Stimulated activated CD4-positive, alpha-beta T cell treated with anti-CD3 and anti-CD28 coated beads, Interleukin-2, amount 100 ng/mL, for 48 hours (primary cell): ENCODE measurements around the gene MYO16.
"Not testable (repeated sequence)": the region's sequence is repeated elsewhere in the genome, so short reads cannot be mapped to it uniquely, and the experiment has no call there.

Source experiments
- DNase-seq, 2 donors: peaks; one replicate each; pipeline ENCODE4 v3.0.0-alpha.2; 2020

MYO16 gene

GRCh38 chr13:109092186-109092585 is 462.8 kb downstream of the MYO16 start:
- DNase-seq: not testable (repeated sequence)

DNA sequence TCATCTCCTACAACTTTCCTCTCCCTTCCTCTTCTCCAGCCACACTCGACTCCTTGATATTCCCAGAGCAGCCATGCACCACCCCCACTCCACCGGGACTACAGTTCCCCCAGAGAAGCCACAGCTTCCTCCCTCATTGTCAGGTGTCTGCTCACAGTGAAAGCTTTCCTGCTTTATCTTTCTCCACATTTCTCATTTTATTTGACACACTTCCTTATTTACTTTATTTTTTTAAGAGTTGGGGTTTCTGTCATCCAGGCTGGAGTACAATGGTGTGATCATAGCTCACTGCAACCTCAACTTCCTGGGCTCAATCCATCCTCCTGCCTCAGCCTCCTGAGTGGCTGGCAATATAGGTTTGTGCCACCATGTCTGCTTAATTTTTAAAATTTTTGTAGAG is 464.6 kb downstream of the MYO16 start:
- DNase-seq: no peak

DNA sequence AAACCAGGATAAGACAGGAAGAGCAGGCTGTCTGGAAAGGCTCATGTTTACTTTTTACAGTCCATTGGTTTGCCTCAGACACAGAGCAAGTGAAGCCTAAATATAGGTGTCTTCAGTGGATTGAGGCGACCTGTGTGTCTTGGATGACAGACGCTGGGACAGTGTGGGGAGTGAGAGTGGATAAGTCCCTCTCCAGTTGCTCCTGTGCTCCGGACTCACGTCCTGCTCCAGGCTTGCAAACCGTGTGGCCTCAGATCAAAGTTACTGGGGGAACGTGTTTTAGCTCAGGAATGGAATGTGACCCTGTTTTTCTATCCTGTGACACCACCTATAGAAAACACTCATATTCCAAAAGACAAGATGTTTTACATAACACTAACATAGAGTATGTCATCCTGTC is 465.7 kb downstream of the MYO16 start:
- no peak for DNase-seq

DNA sequence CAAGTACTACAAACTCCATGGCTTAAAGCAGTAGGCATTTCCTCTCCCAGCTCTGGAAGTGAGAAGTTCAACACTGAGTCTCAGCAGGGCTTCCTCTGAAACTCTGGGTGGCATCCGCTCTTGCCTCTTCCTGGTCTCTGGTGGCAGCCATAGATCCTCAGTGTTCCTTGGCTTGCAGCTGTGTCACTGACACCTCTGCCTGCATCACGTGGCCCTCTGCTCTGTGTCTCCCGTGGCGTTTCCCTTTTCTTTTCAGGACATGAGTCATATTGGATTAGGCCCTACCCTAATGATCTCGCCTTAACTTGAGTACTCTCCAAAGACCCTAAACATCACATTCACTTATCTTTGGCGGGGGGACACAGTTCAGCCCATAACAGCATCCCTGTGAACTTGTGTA is 466.7 kb downstream of the MYO16 start:
- DNase-seq: no peak

DNA sequence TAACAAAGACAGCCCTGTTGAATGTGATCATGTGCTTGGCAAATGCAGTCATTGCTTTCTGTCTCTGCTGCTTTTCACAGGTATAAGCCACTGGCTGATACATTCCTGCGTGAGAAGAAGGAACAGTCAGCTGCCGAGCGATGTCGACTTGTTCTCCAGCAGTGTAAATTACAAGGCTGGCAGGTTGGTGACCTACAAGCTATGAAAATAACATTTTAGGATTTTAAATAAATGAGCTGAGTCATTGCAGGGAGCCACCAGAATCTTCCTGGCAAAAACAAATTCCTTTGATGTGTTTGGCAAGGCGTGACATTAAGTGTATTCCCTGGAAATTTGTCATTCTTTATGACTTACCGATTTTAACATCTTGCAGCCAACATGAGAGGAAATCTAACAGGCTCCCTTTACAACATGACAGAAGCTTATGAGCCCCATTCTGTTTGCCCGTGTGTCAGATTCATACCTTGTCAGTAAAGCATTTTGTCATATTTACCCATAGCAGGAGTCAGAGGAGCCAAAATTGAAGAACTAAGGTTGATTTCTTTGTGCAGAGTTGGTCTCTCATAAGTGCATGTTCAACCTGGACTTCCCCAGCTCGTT is 471.4 kb downstream of the MYO16 start:
- DNase-seq: no peak

DNA sequence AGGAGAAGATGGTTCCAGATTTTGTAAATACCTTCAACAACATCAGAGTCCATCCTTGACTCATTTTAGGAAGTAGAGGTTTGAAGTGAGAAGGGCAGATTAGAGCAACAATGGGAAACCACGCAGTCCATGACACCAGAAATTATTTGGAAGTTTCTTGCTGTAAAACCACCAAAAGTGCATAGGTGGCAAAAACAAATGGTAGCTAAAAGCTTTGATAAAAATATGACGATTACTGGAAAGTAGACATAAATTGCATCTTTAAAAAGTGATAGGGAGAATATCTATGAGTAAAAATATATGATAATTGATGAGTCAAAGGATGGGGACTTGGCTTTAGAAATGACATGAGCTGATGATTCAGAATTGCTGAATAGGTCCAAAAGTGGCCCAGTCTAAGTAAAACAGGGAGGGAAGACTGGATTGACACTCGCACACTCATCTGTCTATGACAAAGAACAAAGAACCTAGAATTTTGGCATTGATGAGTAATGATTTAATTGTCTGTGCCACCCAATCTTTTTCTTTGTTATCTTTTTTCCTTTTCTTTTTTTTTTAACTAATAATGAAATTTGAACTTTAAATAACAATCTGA is 472.2 kb downstream of the MYO16 start:
- DNase-seq: no peak

- no peak for DNase-seq
Observed at GRCh38 chr13:109105899-109106298, 476.5 kb downstream of the MYO16 start.

- no peak for DNase-seq
Observed at GRCh38 chr13:109110159-109110558, 480.7 kb downstream of the MYO16 start.

GRCh38 chr13:109111141-109111540 is 481.7 kb downstream of the MYO16 start:
- DNase-seq: no peak

DNA sequence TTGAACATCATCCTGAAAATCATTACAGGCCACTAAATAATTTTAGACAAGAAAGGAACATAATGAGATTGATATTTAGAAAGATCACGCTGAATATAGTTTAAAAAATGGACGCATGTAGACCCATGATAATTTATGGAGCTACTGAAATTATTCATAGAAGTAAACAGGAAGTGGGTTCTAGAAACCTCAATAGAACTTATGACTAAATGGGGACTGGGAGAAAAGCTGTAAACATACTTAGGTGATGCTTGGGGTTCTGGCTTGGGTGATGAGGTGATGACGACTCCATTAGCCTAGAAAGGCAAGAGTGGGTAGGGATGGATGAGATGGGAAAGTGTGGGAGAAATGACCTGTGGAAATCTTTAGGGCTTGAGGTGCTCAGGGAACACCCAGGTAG is 484.0 kb downstream of the MYO16 start:
- no peak for DNase-seq

DNA sequence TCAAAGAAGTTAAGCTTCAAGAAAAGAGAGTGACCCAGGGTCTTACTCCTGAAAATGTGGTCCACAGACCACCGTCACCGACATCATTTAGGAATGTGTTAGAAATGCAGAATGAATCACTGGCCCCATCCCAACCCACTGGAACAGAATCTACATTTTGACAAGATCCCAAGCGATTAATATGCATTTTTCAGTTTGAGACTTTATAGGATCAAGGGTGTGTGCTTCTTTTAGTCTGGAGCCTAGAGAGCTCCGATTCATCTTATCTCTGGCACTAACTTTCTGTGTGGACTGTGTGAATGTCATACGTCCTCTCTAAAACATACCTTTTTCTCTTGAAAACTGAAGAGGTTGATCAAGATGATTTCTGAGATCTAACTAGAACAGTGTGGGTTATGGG is 484.8 kb downstream of the MYO16 start:
- no peak for DNase-seq

- no peak for DNase-seq
Observed at GRCh38 chr13:109114991-109115390, 485.6 kb downstream of the MYO16 start.

DNA sequence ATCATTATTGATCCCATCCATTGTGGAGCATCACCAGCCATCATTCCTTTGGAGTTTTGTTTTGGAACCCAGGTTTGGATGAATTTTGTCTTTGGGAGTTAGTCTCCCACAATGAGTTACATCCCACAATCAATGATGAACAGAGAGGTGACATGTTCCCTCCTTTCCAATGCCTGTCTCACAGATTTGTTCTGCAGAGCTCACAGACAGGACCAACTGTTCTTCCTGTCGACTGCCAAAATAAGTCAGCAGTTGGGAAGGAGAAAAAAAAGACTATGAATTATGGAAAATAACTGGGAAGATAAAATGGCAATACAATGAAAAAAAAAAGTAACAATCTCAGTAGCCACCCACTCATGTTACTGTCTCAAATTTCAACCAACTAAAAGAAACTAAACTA is 489.1 kb downstream of the MYO16 start:
- no peak for DNase-seq

- no peak for DNase-seq
Observed at GRCh38 chr13:109119896-109120295, 490.5 kb downstream of the MYO16 start.

GRCh38 chr13:109121826-109122225 is 492.4 kb downstream of the MYO16 start:
- no peak for DNase-seq

- no peak for DNase-seq
Observed at GRCh38 chr13:109123971-109124370, 494.6 kb downstream of the MYO16 start.

DNA sequence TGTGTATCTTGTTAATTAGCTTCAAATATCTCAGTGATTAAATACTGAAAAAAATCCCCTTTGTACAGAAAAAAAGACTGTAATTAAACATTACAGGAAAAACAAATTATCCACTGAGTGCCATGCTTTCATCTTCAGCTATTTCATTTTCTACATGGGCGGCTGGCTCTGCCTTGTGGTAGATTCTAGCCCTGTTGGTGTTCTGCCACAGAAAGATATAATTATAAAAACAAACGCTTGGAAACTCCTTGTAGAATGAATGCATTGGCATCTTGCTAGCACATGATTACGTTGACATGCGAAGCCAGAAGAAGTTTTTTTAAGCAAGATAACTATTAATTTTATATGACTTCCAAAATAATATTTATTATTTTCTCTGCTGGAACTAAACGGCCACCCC is 496.8 kb downstream of the MYO16 start:
- DNase-seq: no peak

- no peak for DNase-seq
Observed at GRCh38 chr13:109126891-109127641, 497.7 kb downstream of the MYO16 start.

DNA sequence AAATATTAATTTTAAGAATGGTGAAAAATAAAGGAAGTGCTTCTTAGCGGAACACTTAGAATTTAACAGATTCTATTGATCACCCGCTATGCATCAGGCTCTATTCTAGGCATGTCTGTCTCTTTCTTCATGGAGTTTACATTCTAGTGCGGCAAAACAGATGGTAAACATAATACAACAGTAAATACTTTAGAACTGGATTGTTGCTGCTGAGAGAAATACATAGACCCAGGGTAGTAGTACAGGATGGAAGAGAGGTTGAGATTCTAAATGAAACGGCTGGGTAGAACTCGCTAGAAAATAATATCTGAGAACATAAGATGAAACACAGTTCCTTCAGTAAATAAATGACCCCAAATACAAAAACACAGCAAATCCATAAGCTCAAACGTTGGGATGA is 498.7 kb downstream of the MYO16 start:
- no peak for DNase-seq

DNA sequence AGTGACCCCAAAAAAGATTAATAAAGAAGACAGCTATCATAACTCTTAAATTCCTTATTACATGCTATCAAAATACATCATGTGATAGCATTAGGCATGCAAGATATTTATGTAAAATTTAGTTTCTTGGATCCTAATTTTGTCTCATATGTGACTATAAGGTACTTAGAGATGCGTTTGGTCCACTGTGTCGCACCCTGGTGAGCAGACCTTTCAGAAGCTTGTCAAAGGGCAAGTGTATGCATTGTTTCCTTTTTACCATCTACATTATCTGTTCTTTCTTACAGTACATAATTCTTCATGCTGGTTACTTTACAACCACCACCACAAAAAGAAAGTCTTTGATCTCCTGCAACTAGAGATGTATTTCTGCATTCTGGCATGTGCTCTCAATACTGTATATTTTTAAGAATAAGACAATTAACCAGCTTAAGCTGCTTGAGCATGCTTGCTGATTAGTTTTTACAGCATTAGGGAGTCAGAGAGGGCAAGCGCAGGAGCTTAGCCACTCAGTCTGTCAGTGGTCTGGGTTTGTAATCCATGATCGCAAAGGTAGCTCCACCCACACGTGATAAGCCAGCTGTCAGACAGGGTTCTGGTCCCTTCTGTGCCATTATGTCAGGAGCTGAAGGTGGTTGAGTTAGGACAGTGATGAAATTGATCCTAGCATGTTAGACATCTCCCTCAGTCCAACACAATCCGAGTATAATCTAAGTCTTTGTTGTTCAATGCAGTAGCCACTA is 500.9 kb downstream of the MYO16 start:
- DNase-seq: no peak

- no peak for DNase-seq
Observed at GRCh38 chr13:109131698-109132257, 502.4 kb downstream of the MYO16 start.

DNA sequence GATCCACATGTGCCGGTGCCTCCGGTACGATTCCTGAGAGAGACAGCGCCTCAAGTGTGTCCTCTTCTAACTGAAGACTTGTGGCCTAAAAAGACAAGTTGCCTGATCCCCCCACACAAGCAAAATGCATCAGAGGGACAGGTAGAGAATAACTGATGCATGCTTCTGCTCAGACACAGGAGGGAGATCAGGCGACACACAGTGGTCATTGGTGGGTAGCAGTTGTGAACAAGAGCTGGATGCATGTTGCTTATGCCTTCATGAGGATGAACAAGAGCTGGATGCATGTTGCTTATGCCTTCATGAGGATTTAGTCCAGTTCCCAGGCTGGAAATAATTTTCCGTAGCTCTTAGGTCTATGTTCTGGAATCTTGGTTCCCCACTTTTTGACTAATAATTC is 505.6 kb downstream of the MYO16 start:
- no peak for DNase-seq

DNA sequence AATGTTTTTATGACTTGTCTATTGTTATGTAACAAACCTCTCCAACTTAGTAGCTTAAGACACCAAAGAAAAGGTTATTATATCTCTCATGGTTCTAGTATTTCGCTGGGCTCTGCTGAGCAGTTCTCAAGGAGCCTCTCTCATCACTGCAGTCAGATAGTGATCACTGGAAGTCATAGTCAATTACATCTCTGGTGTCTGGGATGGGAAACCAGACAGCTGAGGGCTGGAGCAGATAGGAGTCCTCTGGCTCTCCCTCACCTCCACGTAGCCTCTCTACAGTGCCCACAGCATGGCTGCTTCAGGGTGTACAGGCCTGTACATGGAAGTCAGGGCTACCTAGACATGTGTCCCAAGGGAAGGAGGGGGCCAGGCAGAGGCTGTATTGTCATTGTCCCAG is 507.5 kb downstream of the MYO16 start:
- DNase-seq: no peak
